Activated naive CD4-positive, alpha-beta T cell treated with anti-CD3 and anti-CD28 coated beads, Interleukin-2, amount 50 U/mL, for 16 hours (primary cell): ENCODE results near the gene C6orf136.
"Not testable (repeated sequence)": the region's sequence is repeated elsewhere in the genome, so short reads cannot be mapped to it uniquely, and the experiment has no call there.

ENCODE experiments used
- DNase-seq: peaks from one replicate; pipeline ENCODE4 v3.0.0-alpha.2; 2020

C6orf136 gene

DNA sequence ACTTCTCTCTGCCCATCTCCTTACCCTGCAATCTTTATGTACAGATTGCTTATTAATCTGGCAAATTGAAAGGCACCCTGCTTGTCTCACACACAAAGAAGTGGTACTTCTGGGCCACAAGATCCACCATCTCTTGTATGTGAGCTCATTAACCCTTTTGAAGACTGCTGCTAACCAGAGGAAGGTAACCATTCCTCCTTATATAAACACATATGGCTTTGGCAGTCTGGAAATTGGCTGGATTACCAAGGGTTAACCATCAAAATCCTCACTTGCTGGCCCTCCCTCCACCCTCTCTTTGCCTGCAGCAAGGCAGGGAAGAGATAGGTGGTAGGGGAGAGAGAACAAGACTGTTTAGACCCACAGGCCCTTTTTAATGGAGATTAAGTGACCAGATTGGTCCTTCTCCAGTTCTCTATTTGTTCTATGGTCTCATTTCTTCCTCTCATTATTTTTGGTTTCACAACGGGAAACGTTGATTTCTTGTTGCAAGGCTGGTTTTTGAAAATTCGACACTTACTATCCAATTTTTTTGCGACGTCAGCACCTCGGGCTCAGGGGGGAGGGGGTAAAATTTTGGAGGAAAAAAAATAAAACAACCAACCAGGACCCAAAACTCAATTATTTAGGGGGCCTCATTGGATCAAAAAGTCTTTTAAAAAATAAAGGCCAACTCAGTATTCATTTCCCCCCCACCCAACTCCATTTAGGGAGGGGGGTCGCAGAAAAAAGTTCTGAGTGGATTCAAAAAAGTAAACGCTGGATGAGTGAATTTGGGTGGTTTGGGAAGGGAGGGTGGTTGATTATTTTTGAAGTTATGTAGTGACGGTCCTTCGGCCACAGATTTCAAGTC is 30.7 kb upstream of the C6orf136 start:
- peak; percentile 36 for DNase-seq

DNA sequence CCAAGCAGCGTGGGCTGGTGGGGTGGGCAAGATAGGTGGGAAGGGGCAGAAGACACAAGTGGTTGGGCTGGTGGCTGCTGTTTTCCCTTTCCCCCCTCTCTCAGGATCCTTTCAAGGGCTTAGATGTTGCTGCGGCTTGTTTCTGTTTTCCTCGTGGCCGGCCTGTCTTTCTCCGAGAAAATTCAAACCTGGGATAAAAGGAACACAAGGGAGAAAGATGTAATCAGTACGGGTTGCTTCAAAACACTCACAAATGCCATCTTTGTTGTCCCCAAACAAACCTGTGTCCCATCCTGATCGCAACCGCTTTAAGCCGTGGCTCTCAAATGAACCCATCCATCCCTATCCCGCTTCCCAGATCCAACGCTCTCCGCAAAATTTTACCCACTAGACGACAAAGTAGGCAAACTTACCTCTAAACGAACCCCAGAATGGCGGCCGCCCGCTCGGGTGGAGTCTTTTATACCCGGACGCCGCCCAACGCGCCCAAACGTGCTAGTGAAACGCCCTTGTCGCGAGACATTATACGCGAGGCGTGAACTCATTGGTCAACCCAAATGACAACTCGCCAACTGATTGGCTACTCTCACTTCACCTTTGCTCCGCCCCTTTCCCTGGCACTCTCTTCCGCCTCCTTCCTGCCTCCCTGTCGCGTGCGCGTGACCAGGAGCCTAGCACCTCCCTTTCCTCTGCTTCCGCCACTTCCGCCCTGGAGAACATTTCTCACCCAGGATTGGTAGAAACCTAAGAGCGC is 29.9 kb upstream of the C6orf136 start, which contains the start of gene PPP1R10:
TSS of gene PPP1R10 (minus strand) at position 433 of the 754 bp plus-strand sequence. CDS start 7,299 bp downstream, outside the sequence.
- peak; percentile 97 for DNase-seq

DNA sequence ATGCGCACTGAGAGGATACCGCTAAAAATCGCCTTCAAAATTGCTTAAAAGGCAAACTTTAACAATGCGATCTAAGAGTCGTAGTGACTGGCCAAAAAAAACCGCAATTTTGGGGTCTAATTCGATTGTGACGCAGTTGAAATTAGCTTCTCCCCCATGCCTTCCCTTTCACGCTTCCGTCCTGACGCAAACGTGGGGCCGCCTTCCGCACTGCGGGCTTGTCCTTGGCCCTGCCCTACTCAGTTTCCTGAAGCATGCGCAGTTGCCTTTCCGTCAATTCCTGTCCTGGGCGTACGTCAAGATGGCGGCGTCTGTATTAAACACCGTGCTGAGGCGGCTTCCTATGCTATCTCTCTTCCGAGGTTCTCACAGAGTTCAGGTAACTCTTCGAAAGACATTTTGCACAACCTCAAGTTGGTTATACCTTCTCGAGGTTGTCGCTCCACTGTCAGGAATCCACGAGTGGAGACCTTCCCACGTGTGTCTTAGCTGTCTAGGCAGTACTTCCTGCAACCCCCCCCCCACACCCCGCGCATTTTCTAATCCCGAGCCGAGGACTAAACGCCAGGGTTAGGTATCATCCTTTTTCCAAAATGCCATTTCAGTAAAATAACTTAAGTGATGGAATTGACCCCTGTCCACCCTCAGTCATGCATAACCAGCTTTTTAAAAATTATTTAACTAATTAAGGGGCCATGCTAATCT is 29.2 kb upstream of the C6orf136 start, which contains the start of gene MRPS18B:
TSS of gene MRPS18B (plus strand) at position 276 of the 705 bp plus-strand sequence. CDS start at position 302, 26 bp downstream.
- DNase-seq = peak; percentile 98

DNA sequence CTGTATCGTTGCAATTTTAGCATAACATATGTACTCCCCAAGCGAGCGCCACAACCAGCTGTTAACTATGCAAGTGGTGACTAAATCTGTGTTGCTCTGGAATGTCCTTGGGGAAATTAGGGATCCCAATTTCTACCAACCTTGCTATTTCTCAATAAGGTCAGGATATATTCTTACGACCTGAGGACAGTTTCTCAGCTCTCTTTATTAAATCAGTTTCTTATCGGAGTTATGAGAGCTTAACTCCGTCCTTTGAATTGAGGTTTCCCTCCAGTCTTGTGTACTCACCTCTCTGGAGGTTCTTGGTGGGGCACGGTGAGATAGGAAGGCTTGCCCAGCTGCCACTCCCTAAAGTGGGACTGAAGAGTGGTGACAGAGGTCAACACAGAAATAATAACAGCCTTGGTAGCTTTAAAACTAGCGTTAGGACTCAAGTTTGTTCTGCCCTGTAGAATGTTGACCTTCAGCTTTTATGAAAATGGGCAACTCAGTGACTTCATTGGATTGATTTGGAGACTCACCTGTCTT is 28.6 kb upstream of the C6orf136 start:
- no peak for DNase-seq

DNA sequence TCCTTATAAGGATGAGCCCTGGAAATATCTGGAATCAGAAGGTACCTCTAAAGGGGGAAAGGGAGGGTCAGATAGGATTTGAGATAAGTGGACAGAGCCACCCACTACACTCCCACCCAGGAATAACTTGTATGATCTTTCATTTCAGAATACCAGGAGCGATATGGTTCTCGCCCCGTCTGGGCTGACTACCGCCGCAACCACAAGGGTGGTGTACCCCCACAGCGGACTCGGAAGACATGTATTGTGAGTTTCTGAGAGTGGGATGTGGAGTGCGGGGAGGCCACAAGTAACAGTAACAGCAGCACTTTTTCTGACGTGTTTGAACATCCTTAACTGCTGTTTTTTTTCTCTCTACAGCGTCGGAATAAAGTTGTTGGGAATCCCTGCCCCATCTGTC is 27.4 kb upstream of the C6orf136 start:
- no peak for DNase-seq

DNA sequence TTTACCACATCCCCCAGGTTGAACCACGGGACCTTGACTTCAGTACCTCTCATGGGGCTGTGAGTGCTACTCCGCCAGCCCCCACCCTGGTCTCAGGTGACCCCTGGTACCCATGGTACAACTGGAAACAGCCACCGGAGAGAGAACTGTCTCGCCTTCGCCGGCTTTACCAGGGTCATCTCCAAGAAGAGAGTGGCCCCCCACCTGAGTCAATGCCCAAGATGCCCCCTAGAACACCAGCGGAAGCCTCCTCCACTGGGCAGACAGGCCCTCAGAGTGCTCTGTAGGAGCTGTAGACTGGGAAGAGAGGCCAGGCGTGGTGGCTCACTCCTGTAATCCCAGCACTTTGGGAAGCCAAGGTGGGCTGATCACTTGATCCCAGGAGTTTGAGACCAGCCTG is 21.4 kb upstream of the C6orf136 start:
- DNase-seq = no peak

DNA sequence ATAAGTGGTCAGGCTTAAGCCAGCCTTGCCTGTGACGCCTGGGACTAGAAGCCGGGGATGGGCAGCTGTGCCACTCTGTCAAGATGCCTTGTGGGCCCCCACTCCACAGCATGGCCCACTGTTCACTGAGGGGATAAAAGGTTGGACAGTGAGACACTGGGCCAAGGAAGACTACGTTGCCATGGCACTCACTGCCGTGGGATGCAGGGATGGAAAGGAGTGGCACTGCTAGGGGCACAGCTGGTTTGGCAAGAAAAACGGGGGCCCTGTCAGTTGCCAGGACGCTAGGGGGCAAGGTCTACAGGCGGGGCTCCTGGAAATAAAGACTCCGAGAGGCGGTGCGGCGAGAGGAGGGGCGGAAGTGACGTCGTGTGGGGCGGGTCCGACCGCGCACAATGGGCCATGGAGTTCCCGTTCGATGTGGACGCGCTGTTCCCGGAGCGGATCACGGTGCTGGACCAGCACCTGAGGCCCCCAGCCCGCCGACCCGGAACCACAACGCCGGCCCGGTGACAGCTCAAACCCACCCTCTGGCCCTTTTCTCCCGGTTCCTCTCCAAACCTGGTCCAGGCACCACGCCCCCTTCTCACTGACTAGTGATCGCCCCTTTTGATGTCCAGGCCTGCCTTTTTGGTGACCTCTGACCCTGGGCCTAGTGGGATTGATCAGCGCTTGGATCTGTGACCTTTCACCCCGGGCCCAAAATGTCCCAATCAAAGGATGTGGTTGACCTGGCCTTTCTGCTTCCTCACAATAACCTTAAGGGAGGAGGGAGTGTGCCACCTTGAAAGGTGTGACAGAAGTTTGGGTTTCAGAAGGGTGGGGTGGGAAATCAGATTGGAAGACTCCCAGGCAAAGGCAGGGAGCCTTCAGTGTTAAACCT is 20.2 kb upstream of the C6orf136 start, which contains the start of gene ATAT1:
TSS of gene ATAT1 (plus strand) at position 391 of the 883 bp plus-strand sequence.
- peak; percentile 89 for DNase-seq

DNA sequence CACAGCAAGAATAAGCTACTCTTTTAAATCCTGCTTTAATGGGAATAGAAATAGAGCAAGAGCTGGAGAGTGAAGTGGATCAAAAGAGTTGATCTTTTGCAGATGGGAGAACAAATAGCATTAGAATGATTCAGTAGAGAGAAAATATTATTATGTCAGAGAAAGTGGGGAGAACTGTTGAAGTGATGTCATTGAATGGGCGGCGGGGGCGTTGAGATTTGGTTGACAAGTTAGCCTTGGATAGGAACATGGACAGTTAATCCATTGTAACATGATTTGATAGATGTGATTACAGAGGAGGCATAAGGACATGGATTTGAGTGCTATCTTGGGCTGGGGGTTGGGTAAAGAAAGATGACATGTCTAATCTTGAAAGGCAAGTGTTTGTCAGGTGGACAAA is 11.1 kb upstream of the C6orf136 start:
- no peak for DNase-seq

DNA sequence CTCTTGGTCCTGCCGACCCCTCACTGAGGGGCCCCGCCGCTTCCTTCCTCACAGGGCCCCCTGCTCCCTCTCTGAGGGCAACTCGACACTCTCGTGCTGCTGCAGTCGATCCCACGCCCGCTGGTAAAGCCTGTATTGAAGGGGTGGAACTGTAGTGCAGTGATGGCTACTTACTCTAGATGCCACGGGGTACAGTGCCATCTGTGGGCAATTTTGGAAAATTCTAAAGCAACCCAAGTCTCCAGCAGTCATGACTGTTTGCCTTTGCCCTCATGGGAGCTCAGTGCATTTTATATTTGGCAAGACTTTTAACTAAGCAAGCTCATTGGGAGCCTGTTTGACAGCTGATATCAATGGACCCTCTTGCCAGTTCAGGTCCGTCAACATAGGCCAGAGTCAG is 6.5 kb upstream of the C6orf136 start:
- no peak for DNase-seq

DNA sequence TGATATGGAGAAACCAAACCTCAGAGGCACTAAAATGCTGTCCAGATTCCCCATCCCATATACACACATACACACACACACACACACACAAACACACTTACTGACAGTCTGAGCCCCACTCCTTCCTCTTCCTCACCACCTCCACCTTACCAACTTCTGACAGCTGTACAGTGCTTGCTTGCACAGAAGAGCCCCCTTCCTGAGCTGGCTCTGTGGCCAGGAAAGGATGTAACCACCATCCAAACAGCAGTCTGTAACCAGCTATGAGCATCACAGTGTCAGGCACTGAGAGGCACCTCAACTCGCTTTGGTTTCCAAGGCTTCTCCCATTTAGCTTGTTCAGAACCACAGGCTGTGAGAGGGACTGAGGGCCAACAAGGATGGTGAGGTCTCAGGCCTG is 5.9 kb upstream of the C6orf136 start:
- DNase-seq = no peak

DNA sequence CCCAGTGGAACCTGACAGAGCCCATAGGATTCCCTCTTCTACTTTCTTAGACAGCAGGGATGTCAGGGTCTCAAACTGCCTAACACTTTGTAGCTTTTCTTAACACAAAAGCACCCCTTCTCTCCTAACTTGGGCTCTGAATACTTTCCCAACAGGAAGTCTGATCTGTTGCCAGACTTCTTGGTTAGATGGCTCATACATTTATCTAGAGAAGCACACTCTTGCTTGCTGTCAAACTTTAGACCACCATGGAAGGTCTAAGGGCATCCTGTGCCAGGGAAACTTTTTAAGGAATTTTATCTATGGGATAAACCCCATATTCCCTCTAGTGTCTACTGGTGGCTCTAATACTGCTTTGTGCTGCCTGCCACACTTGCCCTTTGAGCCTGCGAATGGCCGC is 3.3 kb upstream of the C6orf136 start:
- no peak for DNase-seq

DNA sequence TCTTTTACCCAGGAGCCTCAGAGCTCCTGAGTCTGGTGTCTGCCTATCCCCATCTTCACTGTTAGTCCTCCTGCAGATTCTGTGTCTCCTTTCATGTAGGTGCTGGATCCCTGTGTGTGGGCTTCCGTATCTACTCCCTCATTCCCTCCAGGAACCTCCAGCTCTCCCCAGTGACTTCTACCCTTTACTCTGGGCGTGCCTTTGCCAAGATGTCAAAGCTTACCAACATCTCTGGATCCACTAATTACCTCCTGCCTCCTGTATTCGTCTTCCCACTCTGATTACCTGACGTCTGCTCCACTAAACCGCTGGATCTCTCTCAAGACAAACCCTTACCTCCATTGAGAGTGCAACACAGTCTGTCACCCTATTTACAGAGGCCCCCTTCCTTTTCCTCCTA is 2.2 kb upstream of the C6orf136 start:
- DNase-seq = no peak

DNA sequence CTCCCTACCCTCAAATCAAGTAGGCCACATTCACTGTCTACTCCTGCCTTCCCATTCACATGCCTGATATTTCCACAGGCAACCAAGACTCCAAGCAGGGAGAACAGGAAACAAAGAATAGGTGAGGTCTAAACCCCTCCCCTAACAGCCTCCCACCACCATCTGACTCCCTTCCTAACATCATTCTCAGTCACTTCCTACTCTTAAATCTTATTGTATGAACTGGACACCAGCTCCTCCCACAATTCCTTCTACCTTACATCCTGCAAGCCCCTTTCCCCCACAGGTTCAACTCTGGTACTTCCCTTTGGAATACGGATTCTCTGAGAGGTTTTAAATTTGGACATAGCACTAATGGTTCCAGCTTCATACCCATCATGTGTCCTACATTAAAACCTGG is 944 bp upstream of the C6orf136 start:
- DNase-seq = no peak

DNA sequence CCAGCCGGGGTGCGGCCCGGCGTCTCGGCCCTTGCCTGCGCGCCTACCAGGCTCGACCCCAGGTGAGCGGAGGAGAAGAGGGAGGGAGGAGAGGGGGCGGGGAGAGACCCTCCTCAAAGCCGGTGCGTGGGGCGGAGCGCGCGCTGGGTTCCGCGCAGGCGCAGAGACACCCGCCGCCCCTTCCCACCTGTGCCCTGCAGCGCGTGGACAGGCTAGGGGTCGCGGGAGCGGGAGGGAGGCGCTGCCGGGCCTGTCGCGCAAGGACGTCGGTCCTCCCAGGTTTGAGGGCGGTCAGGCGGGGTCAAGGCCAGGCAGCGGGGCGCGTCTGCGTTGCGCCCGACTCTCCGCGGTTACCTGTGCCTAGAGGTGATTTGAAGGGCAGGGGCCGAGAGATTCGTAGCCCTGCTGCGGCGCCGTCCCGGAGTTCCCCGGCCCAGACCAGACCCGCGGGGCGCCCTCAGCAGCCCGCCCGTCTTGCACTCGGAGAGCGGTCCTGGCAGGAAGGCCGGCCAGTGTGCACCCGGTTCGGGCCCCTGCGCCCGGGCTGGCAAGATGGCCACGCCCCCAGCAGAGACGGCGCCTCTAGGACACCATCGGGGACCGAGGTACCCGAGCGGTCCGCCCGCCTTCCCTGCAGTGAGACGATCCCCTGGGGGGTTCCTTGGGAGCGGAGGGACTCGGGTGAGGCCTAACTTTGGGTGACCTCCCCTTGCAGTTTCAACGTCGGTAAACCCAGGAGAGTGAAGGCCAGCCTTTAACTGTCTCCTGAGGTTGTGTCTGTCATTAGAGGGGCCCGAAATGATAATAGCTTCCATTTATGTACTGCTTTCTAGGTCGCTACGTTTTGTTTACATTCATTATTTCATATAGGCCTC is 546 bp downstream of the C6orf136 start:
- DNase-seq = peak; percentile 79

DNA sequence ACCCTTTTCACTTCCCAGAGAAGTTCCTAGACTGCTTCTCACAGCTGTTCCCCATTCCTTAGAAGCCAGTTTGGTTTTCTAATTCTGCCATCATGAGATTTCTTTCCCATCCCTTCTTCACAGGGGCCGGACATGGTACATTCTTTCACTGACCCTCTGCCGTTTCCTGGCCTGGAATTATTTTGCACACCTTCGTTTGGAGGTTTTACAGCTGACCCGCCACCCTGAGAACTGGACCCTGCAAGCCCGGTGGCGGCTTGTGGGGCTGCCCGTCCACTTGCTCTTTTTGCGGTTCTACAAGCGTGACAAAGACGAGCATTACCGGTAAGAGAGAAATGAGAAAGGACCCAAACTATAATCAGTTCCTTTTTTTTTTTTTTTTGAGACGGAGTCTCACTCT is 4.2 kb downstream of the C6orf136 start:
- DNase-seq = no peak

DNA sequence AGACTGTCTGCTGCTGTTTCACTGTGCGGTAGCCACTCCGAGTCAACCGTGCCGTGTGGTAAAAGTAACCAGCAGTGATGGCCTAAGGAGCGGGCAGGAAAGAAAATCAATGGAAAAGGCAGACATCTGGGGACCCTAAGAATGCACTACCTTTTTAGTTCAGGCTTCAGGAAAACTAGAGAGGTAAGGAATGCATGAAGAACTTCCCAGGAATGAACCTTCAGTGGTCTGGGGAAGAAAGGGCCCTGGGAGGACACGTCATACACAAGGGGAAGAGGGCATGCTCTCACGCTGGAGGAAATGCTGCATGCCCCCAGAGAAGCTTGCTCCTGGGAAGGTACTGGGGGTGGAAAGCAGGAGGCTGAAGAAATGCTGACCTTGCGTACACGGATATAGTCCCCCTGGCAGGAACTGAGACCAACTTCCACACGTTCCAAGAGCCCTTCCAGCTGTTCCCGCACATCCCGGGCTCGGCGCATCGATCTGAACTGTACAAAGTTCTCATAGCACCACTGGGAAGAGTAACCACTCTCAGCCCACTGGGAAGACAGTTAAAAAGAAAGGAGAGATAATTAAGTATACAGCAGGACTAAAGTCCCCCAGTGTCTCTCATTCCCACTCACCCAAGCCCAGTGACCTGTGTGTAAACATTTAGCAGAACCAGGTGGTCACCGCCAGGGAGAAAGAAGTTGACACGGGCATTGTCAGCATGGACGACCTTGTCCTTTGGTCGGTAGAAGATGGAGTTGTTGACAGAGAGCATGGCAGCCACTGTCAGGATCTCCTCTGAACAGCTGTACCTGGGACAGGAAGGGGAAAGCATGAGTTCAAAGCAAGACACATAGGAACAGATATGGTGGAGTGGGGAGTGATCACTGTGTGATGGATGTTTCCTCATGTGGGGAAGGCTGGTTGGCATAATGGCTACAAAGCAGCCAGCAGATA is 8.1 kb downstream of the C6orf136 start:
- DNase-seq = no peak

DNA sequence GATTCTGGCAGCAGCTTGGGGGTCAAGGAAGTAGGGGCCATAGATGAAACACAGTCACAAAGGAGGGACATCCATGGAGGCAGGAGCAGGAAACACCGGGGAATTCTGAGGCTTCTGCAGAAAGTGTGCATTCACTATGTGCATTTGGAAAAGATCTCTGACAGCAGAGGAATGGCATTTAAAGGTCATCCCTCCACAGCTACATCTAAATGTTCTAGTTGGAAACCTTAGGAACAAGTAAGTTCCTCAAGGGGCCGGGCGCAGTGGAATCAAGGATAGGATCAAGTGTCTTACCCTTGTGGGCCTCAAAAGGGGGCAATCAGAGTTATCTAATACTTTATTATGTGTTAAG is 8.8 kb downstream of the C6orf136 start:
- no peak for DNase-seq

DNA sequence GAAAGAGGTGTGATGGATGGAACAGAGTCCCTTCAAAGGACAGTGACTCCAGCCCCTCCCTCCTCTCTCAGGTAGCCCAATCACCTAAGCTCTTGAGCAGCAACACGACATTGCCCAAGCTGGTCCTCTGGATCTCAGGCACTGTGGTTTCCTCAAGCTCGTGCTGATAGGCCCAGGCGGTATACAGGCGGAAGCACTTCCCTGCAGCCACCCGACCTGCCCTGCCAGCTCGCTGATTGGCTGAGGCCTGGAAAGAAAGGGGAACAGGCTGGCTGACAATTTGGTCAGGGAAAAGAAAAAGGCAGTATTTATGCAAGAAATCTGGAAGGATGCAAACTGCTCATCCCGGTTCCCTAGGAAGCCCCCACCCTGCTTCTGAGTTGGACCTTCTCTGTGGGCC is 9.6 kb downstream of the C6orf136 start:
- no peak for DNase-seq

DNA sequence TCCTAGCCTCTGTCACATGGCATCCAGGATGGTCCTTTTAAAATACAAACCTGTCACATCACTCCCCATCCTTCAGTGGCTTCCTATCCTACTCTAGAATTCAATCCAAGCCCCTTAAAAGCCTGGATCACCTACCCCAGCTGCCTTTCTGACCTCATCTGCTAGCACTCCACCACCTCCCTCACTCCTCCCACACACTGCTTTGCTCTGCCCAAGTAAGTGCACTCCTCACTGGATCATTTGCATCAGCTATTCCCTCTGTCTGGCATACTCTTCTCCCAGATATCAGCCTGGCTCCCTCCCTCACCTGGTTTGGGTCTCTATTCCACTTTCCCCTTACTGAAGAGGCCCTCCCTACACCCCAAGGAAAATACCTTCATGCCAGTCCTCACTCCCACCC is 10.5 kb downstream of the C6orf136 start:
- DNase-seq = no peak

DNA sequence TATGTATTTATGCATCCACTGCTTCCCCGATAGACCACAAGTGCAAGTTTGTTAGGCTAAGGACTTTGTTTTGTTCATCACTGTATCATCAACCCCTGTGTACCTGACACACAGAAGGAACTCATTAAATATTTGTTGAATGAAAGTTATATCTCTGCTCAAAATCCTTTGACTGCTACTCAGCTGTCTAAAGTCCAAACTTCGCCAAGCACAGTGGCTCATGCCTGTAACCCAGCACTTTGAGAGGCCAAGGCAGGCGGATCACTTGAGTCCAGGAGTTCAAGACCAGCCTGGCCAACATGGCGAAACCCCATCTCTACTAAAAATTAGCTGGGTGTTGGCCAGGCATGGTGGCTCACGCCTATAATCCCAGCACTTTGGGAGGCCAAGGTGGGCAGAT is 11.0 kb downstream of the C6orf136 start:
- not testable (repeated sequence) for DNase-seq
